Left kidney (tissue), 2 donors: ENCODE measurements around the gene NUP37. TPM values are rescaled to one million over a fixed set of nuclear protein-coding genes. Genes with fewer than 3 reads are reported as not detected.
"Not testable (repeated sequence)": the region's sequence is repeated elsewhere in the genome, so short reads cannot be mapped to it uniquely, and the experiment has no call there.

Experiments
- DNase-seq: peaks from one replicate; pipeline ENCODE4 v3.0.0-alpha.2; 2013
- polyA plus RNA-seq: library from polyadenylated mRNA; unstranded; fragments of 120-200 nt; gene quantifications from one replicate; pipeline ENCODE4 v1.2.1, GENCODE V29; 2013; ENCODE audit not compliant: insufficient read length

NUP37 gene
- polyA plus RNA-seq, 1 donor: 35.8 TPM

GRCh38 chr12:102095677-102096263 lies 24.1 kb downstream of the NUP37 start:
- no peak for DNase-seq

GRCh38 chr12:102093319-102093718 lies 26.6 kb downstream of the NUP37 start:
- DNase-seq: no peak

GRCh38 chr12:102089228-102089835 lies 30.6 kb downstream of the NUP37 start:
- DNase-seq: not testable (repeated sequence)

- no peak for DNase-seq
These were observed 39.1 kb downstream of the NUP37 start for GRCh38 chr12:102080842-102081241.

GRCh38 chr12:102072092-102072491 lies 47.8 kb downstream of the NUP37 start:
- not testable (repeated sequence) for DNase-seq

GRCh38 chr12:102069707-102070106 lies 50.2 kb downstream of the NUP37 start:
- DNase-seq: no peak

- no peak for DNase-seq
These were observed 52.2 kb downstream of the NUP37 start for GRCh38 chr12:102067574-102068258.

GRCh38 chr12:102064476-102064875 lies 55.4 kb downstream of the NUP37 start:
- DNase-seq: no peak

- no peak for DNase-seq
These were observed 56.8 kb downstream of the NUP37 start for GRCh38 chr12:102063069-102063468.

GRCh38 chr12:102062419-102062806 lies 57.5 kb downstream of the NUP37 start:
- DNase-seq: no peak

GRCh38 chr12:102061560-102062418 lies 58.1 kb downstream of the NUP37 start, which contains the start of gene WASHC3:
WASHC3 (minus strand) TSS chr12:102061991; CDS start chr12:102061962, 29 bp downstream.
- DNase-seq: peak; percentile 96

- peak; percentile 19 for DNase-seq
These were observed 58.8 kb downstream of the NUP37 start for GRCh38 chr12:102061096-102061559.

- DNase-seq: no peak
These were observed 60.6 kb downstream of the NUP37 start for GRCh38 chr12:102059343-102059742.

GRCh38 chr12:102054345-102054744 lies 65.6 kb downstream of the NUP37 start:
- no peak for DNase-seq

GRCh38 chr12:102053062-102053349 lies 66.9 kb downstream of the NUP37 start:
- DNase-seq: no peak

- no peak for DNase-seq
These were observed 67.5 kb downstream of the NUP37 start for GRCh38 chr12:102052192-102053061.

GRCh38 chr12:102051431-102051965 lies 68.4 kb downstream of the NUP37 start:
- no peak for DNase-seq

GRCh38 chr12:102050660-102051430 lies 69.1 kb downstream of the NUP37 start:
- DNase-seq: no peak

GRCh38 chr12:102043928-102044327 lies 76.0 kb downstream of the NUP37 start:
- no peak for DNase-seq

GRCh38 chr12:102033991-102034745 lies 85.7 kb downstream of the NUP37 start:
- DNase-seq: no peak
